HL-60 (cell line): Measurements from ENCODE around the gene COL24A1.

ENCODE experiments used
- CTCF ChIP-seq: IDR thresholded peaks from one replicate; pipeline ENCODE4 v1.5.1; 2011; ENCODE audit warnings: low read length, control low read depth, inconsistent platforms; ENCODE audit not compliant: insufficient read depth
- POLR2AphosphoS5 ChIP-seq: IDR thresholded peaks from 2 replicates; pipeline ENCODE4 v1.6.1; 2012; ENCODE audit warnings: low read depth
- TF ChIP-seq, protein P1 (sequence below): IDR thresholded peaks from 2 replicates; pipeline ENCODE4 v1.6.1; 2012; ENCODE audit warnings: low read depth; ENCODE audit not compliant: insufficient replicate concordance

GRCh38 chr1:86000601-86001000 lies 156.0 kb downstream of the COL24A1 start:
- TF ChIP-seq CTCF = no peak
- no peak for TF ChIP-seq POLR2AphosphoS5
- TF ChIP-seq, protein P1, sequence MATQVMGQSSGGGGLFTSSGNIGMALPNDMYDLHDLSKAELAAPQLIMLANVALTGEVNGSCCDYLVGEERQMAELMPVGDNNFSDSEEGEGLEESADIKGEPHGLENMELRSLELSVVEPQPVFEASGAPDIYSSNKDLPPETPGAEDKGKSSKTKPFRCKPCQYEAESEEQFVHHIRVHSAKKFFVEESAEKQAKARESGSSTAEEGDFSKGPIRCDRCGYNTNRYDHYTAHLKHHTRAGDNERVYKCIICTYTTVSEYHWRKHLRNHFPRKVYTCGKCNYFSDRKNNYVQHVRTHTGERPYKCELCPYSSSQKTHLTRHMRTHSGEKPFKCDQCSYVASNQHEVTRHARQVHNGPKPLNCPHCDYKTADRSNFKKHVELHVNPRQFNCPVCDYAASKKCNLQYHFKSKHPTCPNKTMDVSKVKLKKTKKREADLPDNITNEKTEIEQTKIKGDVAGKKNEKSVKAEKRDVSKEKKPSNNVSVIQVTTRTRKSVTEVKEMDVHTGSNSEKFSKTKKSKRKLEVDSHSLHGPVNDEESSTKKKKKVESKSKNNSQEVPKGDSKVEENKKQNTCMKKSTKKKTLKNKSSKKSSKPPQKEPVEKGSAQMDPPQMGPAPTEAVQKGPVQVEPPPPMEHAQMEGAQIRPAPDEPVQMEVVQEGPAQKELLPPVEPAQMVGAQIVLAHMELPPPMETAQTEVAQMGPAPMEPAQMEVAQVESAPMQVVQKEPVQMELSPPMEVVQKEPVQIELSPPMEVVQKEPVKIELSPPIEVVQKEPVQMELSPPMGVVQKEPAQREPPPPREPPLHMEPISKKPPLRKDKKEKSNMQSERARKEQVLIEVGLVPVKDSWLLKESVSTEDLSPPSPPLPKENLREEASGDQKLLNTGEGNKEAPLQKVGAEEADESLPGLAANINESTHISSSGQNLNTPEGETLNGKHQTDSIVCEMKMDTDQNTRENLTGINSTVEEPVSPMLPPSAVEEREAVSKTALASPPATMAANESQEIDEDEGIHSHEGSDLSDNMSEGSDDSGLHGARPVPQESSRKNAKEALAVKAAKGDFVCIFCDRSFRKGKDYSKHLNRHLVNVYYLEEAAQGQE = no peak
